Natural killer cell (primary cell): Measurements from ENCODE around the gene KCNK18. TPM values are rescaled to one million over a fixed set of nuclear protein-coding genes. Genes with fewer than 3 reads are reported as not detected.

Experiments used
- ATAC-seq, 3 donors: fragments of 150-1000 bp in 2 of 3; fragments of 200-7000 bp in 1 of 3; cut with Tn5 transposase; 1 replicate in 1 of 3; 2 replicates in 2 of 3; pipeline ENCODE4 v1.10.0; 2021; ENCODE audit warnings: mild to moderate bottlenecking in 2 of 3, moderate library complexity in 2 of 3
- DNase-seq, 2 donors: peaks; one replicate each; pipeline versions ENCODE4 v3.0.0 to v3.0.0-alpha.2; 2013 to 2021; ENCODE audit warnings: mixed read lengths in 1 of 2
- H3K27ac ChIP-seq: one replicate; pipeline ENCODE4 v1.5.1; 2013; ENCODE audit warnings: mild to moderate bottlenecking, low read length
- H3K27me3 ChIP-seq: one replicate; pipeline ENCODE4 v1.6.1; 2013; ENCODE audit warnings: low read length; ENCODE audit not compliant: control insufficient read depth, insufficient read depth
- H3K36me3 ChIP-seq: one replicate; pipeline ENCODE4 v1.6.1; 2013; ENCODE audit warnings: low read length; ENCODE audit not compliant: control insufficient read depth, insufficient read depth
- H3K4me1 ChIP-seq: one replicate; pipeline ENCODE4 v1.6.1; 2013; ENCODE audit warnings: low read length; ENCODE audit not compliant: control insufficient read depth, insufficient read depth
- H3K4me3 ChIP-seq: one replicate; pipeline ENCODE4 v1.5.1; 2013; ENCODE audit warnings: low read length
- H3K9me3 ChIP-seq: one replicate; pipeline ENCODE4 v1.6.1; 2013; ENCODE audit warnings: low read length; ENCODE audit not compliant: control insufficient read depth, insufficient read depth
- H3K27ac Mint-ChIP-seq, 2 donors: one replicate each; pipeline ENCODE4 v1.8.0; 2022; ENCODE audit warnings: mild to moderate bottlenecking in 2 of 2, mixed read lengths in 2 of 2, moderate library complexity in 1 of 2
- H3K27me3 Mint-ChIP-seq, 2 donors: one replicate each; pipeline ENCODE4 v1.8.0; 2022; ENCODE audit warnings: low read depth in 2 of 2, mixed read lengths in 2 of 2
- H3K36me3 Mint-ChIP-seq: one replicate; pipeline ENCODE4 v1.8.0; 2022; ENCODE audit warnings: mixed read lengths
- H3K4me1 Mint-ChIP-seq, 2 donors: one replicate each; pipeline ENCODE4 v1.8.0; 2022; ENCODE audit warnings: mixed read lengths in 2 of 2
- H3K4me3 Mint-ChIP-seq: one replicate; pipeline ENCODE4 v1.8.0; 2022; ENCODE audit warnings: mild to moderate bottlenecking, moderate library complexity, mixed read lengths
- H3K9me3 Mint-ChIP-seq, 2 donors: one replicate each; pipeline ENCODE4 v1.8.0; 2022; ENCODE audit warnings: mixed read lengths in 2 of 2
- WGBS: methylation state at CpG from one replicate; pipeline ENCODE4 v1.1.7; 2013; ENCODE audit warnings: missing lambda C conversion rate; ENCODE audit not compliant: insufficient coverage; 5-methylcytosine and 5-hydroxymethylcytosine counted together
- intact Hi-C: fragments of 100-400 bp; cut with micrococcal nuclease; formaldehyde crosslinking; loops from one replicate; pipeline ENCODE4 v1.14.2; 2022
- total RNA-seq, 4 donors: library from RNA; stranded (reverse); fragments of 120-200 nt in 1 of 4; gene quantifications; one replicate each; pipeline versions ENCODE4 v1.2.3 to v1.2.4, GENCODE V29; 2013 to 2022
- TF ChIP-seq, protein P1 (sequence below): fragments of 200-600 bp; IDR thresholded peaks from one replicate; pipeline ENCODE4 v1.8.0; 2022; ENCODE audit warnings: antibody characterized with exemption

The KCNK18 gene
- total RNA-seq, 3 donors from 2014 or later (not counting 1 experiment from before 2014, with no cell fraction given), result not detected

GRCh38 chr10:117188371-117188770 lies 8.9 kb upstream of the KCNK18 start:
- H3K36me3 Mint-ChIP-seq, result no peaks in the 10 kb centered on the region
- no peaks in the 10 kb centered on the region for H3K4me1 Mint-ChIP-seq
- peaks cover 9 to 14% of the 10 kb centered on the region in 2 donors for H3K27me3 Mint-ChIP-seq
- H3K9me3 Mint-ChIP-seq, result no peaks in the 10 kb centered on the region
- Histone ChIP-seq H3K27me3 (no peaks in the 10 kb centered on the region), H3K9me3 (peaks cover 5% of the 10 kb centered on the region), H3K27ac (no peak overlapping the region), H3K4me3 (no peak overlapping the region), H3K36me3 (no peaks in the 10 kb centered on the region), H3K4me1 (no peaks in the 10 kb centered on the region)
- TF ChIP-seq, protein P1, sequence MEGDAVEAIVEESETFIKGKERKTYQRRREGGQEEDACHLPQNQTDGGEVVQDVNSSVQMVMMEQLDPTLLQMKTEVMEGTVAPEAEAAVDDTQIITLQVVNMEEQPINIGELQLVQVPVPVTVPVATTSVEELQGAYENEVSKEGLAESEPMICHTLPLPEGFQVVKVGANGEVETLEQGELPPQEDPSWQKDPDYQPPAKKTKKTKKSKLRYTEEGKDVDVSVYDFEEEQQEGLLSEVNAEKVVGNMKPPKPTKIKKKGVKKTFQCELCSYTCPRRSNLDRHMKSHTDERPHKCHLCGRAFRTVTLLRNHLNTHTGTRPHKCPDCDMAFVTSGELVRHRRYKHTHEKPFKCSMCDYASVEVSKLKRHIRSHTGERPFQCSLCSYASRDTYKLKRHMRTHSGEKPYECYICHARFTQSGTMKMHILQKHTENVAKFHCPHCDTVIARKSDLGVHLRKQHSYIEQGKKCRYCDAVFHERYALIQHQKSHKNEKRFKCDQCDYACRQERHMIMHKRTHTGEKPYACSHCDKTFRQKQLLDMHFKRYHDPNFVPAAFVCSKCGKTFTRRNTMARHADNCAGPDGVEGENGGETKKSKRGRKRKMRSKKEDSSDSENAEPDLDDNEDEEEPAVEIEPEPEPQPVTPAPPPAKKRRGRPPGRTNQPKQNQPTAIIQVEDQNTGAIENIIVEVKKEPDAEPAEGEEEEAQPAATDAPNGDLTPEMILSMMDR, result no peak
- intact Hi-C loops, result no loop called here
- no peak for ATAC-seq
- no peak overlapping the region for H3K27ac Mint-ChIP-seq
- 85% methylated on average over 2 of the region's 2 CpGs for WGBS
- H3K4me3 Mint-ChIP-seq, result no peak overlapping the region
- no peak for DNase-seq

DNA sequence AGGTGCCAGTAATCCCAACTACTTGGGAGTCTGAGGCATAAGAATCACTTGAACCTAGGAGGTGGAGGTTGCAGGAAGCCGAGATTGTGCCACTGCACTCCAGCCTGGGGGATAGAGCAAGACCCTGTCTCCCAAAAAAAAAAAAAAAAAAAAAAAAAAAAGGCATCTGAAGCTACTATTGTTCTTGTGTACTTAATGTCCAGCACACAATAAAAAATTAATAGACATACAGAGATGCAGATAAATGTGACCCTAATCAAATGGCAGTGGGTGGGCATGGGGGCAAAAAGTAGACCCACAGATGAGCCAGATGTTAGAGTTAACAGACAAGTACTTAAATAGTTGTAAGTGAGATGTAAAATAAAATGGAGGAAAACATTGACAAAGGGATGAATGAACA lies 7.7 kb upstream of the KCNK18 start:
- no peaks in the 10 kb centered on the region for H3K36me3 ChIP-seq
- WGBS, result no CpG with 5 or more reads among the region's 1 CpG
- intact Hi-C loops, result no loop called here
- H3K4me3 Mint-ChIP-seq, result no peak overlapping the region
- H3K27me3 ChIP-seq, result no peaks in the 10 kb centered on the region
- H3K27me3 Mint-ChIP-seq, result peaks cover 9 to 19% of the 10 kb centered on the region in 2 donors
- no peak overlapping the region for H3K27ac ChIP-seq
- DNase-seq (no peak), ATAC-seq (no peak)
- no peaks in the 10 kb centered on the region for H3K36me3 Mint-ChIP-seq
- H3K4me1 ChIP-seq, result no peaks in the 10 kb centered on the region
- H3K4me3 ChIP-seq, result no peak overlapping the region
- no peaks in the 10 kb centered on the region for H3K4me1 Mint-ChIP-seq
- no peaks in the 10 kb centered on the region for H3K9me3 Mint-ChIP-seq
- peaks cover 5% of the 10 kb centered on the region for H3K9me3 ChIP-seq
- no peak overlapping the region for H3K27ac Mint-ChIP-seq
- TF ChIP-seq, protein P1, result no peak

DNA sequence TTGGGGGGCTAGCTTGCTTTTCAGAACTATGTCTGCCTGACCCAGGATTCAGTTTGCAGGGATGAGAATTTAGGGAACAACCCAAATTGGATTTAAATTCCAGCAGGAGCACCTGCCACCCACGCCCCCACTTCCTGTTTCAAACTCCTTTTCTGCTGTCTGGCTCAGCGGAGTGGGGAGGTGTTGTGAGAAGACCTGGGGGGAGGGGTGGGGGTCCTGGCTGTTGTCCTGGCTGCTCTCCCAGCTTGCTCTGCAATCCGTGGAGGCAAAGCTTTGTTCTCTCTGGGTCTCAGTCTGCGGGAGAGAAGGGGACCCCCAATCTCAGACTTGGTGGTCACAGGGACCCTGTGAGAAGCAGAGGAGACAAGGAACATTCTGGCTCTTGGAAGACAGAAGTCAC lies 799 bp downstream of the KCNK18 start:
- H3K4me3 Mint-ChIP-seq, result no peak overlapping the region
- Histone ChIP-seq H3K27ac (no peak overlapping the region), H3K9me3 (no peaks in the 10 kb centered on the region), H3K4me3 (no peak overlapping the region), H3K27me3 (no peaks in the 10 kb centered on the region), H3K4me1 (no peaks in the 10 kb centered on the region), H3K36me3 (no peaks in the 10 kb centered on the region)
- no peak overlapping the region for H3K27ac Mint-ChIP-seq
- intact Hi-C loops, result no loop called here
- H3K4me1 Mint-ChIP-seq, result no peaks in the 10 kb centered on the region
- peaks cover 2 to 14% of the 10 kb centered on the region in 2 donors for H3K27me3 Mint-ChIP-seq
- 41% methylated on average over 3 of the region's 4 CpGs for WGBS
- TF ChIP-seq, protein P1, result no peak
- DNase-seq (no peak), ATAC-seq (no peak)
- H3K9me3 Mint-ChIP-seq, result no peaks in the 10 kb centered on the region
- H3K36me3 Mint-ChIP-seq, result no peaks in the 10 kb centered on the region

DNA sequence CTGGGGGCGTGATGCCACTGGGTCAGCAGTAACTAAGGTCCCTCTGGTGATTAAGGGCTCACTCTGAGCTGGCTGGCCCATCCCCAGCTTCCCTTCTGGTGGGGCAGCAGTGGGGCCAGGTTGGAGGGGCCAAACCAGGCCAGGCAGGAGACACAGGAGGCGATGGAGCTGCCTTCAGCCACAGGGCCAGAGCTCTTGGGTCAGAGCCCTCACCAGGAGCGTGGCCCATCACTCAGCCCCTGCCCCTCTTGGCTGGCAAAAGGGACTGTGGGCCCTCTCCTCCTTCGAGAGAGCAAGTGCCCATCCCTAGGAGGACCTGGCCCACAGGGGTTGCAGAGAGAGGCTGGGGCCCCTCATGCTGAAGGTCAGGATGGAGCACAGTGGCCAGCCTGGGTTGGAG lies 4.5 kb downstream of the KCNK18 start:
- Mint-ChIP-seq H3K4me3 (no peak overlapping the region), H3K27ac (no peak overlapping the region), H3K27me3 (peaks cover 0 to 3% of the 10 kb centered on the region in 2 donors), H3K36me3 (no peaks in the 10 kb centered on the region), H3K9me3 (peaks cover 0 to 2% of the 10 kb centered on the region in 2 donors), H3K4me1 (no peaks in the 10 kb centered on the region)
- H3K9me3 ChIP-seq, result no peaks in the 10 kb centered on the region
- H3K27me3 ChIP-seq, result no peaks in the 10 kb centered on the region
- DNase-seq (no peak), ATAC-seq (no peak)
- intact Hi-C loops, result no loop called here
- H3K27ac ChIP-seq, result no peak overlapping the region
- 48% methylated on average over 4 of the region's 4 CpGs for WGBS
- H3K4me1 ChIP-seq, result no peaks in the 10 kb centered on the region
- no peak overlapping the region for H3K4me3 ChIP-seq
- TF ChIP-seq, protein P1, result no peak
- no peaks in the 10 kb centered on the region for H3K36me3 ChIP-seq
